Measurements from ENCODE around the gene IDH1.
"Not testable (repeated sequence)": the region's sequence is repeated elsewhere in the genome, so short reads cannot be mapped to it uniquely, and the experiment has no call there.

Gene IDH1

GRCh38 chr2:208254871-208255556 lies at the start of gene IDH1:
Gene IDH1, minus strand, starts transcription at chr2:208255071. Its CDS starts 3,520 bp downstream, at chr2:208251551.
- peak; percentile 88 for DNase-seq (ENCODE audit: low spot score)

- DNase-seq (ENCODE audit: low spot score), result no peak
Observed at GRCh38 chr2:208304157-208304556, 49.3 kb upstream of the IDH1 start.

GRCh38 chr2:208300847-208301618 lies 46.2 kb upstream of the IDH1 start:
- no peak for DNase-seq (ENCODE audit: low spot score)

GRCh38 chr2:208297961-208298360 lies 43.1 kb upstream of the IDH1 start:
- DNase-seq (ENCODE audit: low spot score), result no peak

GRCh38 chr2:208296610-208297009 lies 41.7 kb upstream of the IDH1 start:
- no peak for DNase-seq (ENCODE audit: low spot score)

GRCh38 chr2:208295834-208296233 lies 41.0 kb upstream of the IDH1 start:
- no peak for DNase-seq (ENCODE audit: low spot score)

- DNase-seq (ENCODE audit: low spot score), result no peak
Observed at GRCh38 chr2:208294482-208295024, 39.7 kb upstream of the IDH1 start.

- DNase-seq (ENCODE audit: low spot score), result no peak
Observed at GRCh38 chr2:208285853-208286252, 31.0 kb upstream of the IDH1 start.

- no peak for DNase-seq (ENCODE audit: low spot score)
Observed at GRCh38 chr2:208280933-208281332, 26.1 kb upstream of the IDH1 start.

- DNase-seq (ENCODE audit: low spot score), result no peak
Observed at GRCh38 chr2:208280234-208280633, 25.4 kb upstream of the IDH1 start.

- no peak for DNase-seq (ENCODE audit: low spot score)
Observed at GRCh38 chr2:208279236-208279635, 24.4 kb upstream of the IDH1 start.

- no peak for DNase-seq (ENCODE audit: low spot score)
Observed at GRCh38 chr2:208278549-208278948, 23.7 kb upstream of the IDH1 start.

- DNase-seq (ENCODE audit: low spot score), result no peak
Observed at GRCh38 chr2:208274748-208275147, 19.9 kb upstream of the IDH1 start.

GRCh38 chr2:208269091-208269490 lies 14.2 kb upstream of the IDH1 start:
- no peak for DNase-seq (ENCODE audit: low spot score)

GRCh38 chr2:208268156-208268952 lies 13.5 kb upstream of the IDH1 start:
- peak; percentile 24 for DNase-seq (ENCODE audit: low spot score)

- not testable (repeated sequence) for DNase-seq (ENCODE audit: low spot score)
Observed at GRCh38 chr2:208267526-208267925, 12.7 kb upstream of the IDH1 start.

GRCh38 chr2:208266936-208267335 lies 12.1 kb upstream of the IDH1 start:
- no peak for DNase-seq (ENCODE audit: low spot score)

GRCh38 chr2:208266553-208266893 lies 11.7 kb upstream of the IDH1 start:
- DNase-seq (ENCODE audit: low spot score), result peak; percentile 20

GRCh38 chr2:208265801-208266552 lies 11.1 kb upstream of the IDH1 start, which contains the start of gene PIKFYVE:
Gene PIKFYVE, plus strand, starts transcription at chr2:208266255. Its CDS starts 5,265 bp downstream, at chr2:208271520.
- DNase-seq (ENCODE audit: low spot score), result peak; percentile 84

GRCh38 chr2:208265371-208265800 lies 10.5 kb upstream of the IDH1 start:
- DNase-seq (ENCODE audit: low spot score), result no peak

All from hematopoietic multipotent progenitor cell treated with erythropoietin and hydrocortisone succinate and interleukin-3 and kit ligand, for 15 days (in vitro differentiated cells).